HG03045 (cell line): ENCODE measurements around the gene POU4F1.

Experiments used
- ATAC-seq: cut with Tn5 transposase; IDR thresholded peaks from one replicate; pipeline ENCODE4 v1.9.1; 2021; ENCODE audit warnings: mild to moderate bottlenecking, moderate library complexity; ENCODE audit not compliant: unreplicated experiment

POU4F1 gene

GRCh38 chr13:78593652-78594455, 9.5 kb downstream of the POU4F1 start:
- no peak for ATAC-seq

- ATAC-seq = no peak
Observed at GRCh38 chr13:78593129-78593528, 10.2 kb downstream of the POU4F1 start.

- no peak for ATAC-seq
Observed at GRCh38 chr13:78592584-78592983, 10.8 kb downstream of the POU4F1 start.

GRCh38 chr13:78589206-78589605, 14.1 kb downstream of the POU4F1 start:
- no peak for ATAC-seq

- no peak for ATAC-seq
Observed at GRCh38 chr13:78587395-78587794, 16.0 kb downstream of the POU4F1 start.

- no peak for ATAC-seq
Observed at GRCh38 chr13:78586706-78587105, 16.6 kb downstream of the POU4F1 start.

- ATAC-seq = no peak
Observed at GRCh38 chr13:78576261-78576660, 27.1 kb downstream of the POU4F1 start.

GRCh38 chr13:78572459-78572858, 30.9 kb downstream of the POU4F1 start:
- no peak for ATAC-seq

- ATAC-seq = no peak
Observed at GRCh38 chr13:78569029-78569428, 34.3 kb downstream of the POU4F1 start.

- no peak for ATAC-seq
Observed at GRCh38 chr13:78566631-78567030, 36.7 kb downstream of the POU4F1 start.

- no peak for ATAC-seq
Observed at GRCh38 chr13:78562237-78562889, 41.0 kb downstream of the POU4F1 start.
